GM12873 (cell line): ENCODE measurements around the gene TBC1D3G.
"Not testable (repeated sequence)": the region's sequence is repeated elsewhere in the genome, so short reads cannot be mapped to it uniquely, and the experiment has no call there.

Experiments
- CTCF ChIP-seq: IDR thresholded peaks from 2 replicates; pipeline ENCODE4 v1.5.1; 2012; ENCODE audit warnings: low read depth, mild to moderate bottlenecking, moderate library complexity, low read length, control low read depth; ENCODE audit not compliant: insufficient read depth; ENCODE audit errors: missing control alignments

Gene TBC1D3G

GRCh38 chr17:36323584-36323983, at the start of gene TBC1D3G:
TBC1D3G (plus strand) TSS chr17:36323884; CDS start chr17:36325412, 1,528 bp downstream.
- not testable (repeated sequence) for TF ChIP-seq CTCF
